ENCODE results near the gene IVL. TPM values are rescaled to one million over a fixed set of nuclear protein-coding genes. Genes with fewer than 3 reads are reported as not detected.

The IVL gene
- polyA plus RNA-seq (ENCODE audit: insufficient read length in 3 of 3): under 1 TPM in 2 of 3 donors, not detected in 1; 0.09 to 0.16 TPM
- long read RNA-seq, donor 1: 0 reads
- long read RNA-seq, donor 2: 0 reads
- long read RNA-seq, donor 3: 0 reads
- long read RNA-seq, donor 4: 0 reads
- long read RNA-seq, donor 5: 0 reads
- long read RNA-seq, donor 6: 0 reads
- long read RNA-seq, donor 7: 0 reads
- long read RNA-seq, donor 8: 0 reads
- long read RNA-seq, donor 9: 0 reads
- long read RNA-seq, donor 10: 0 reads
- long read RNA-seq, donor 11: 0 reads
- long read RNA-seq, donor 12: 0 reads
- long read RNA-seq, donor 13: 0 reads
- long read RNA-seq, donor 14: 0 reads
- long read RNA-seq, donor 15: 0 reads
- long read RNA-seq, donor 16, partial matches to known transcripts: 0 of 1 reads
- long read RNA-seq, donor 16, other reads (novel, unspliced or antisense): 0 of 1 reads

- no peak for DNase-seq (ENCODE audit: extremely low read depth in 1 of 11, low read depth in 9 of 11, low spot score in 4 of 11)
Measured at GRCh38 chr1:152907686-152908601, at the start of gene IVL. Gene IVL, plus strand, starts transcription at chr1:152908546. Its CDS starts 1,252 bp downstream, at chr1:152909798.

GRCh38 chr1:152859696-152860095 is 48.6 kb upstream of the IVL start, which contains the start of gene LCE7A:
Gene LCE7A, plus strand, starts transcription at chr1:152859996. Its CDS starts 702 bp downstream, at chr1:152860698.
- no peak for DNase-seq (ENCODE audit: extremely low read depth in 1 of 11, low read depth in 9 of 11, low spot score in 4 of 11)

GRCh38 chr1:152860129-152860528 is 48.2 kb upstream of the IVL start:
- no peak for DNase-seq (ENCODE audit: extremely low read depth in 1 of 11, low read depth in 9 of 11, low spot score in 4 of 11)

GRCh38 chr1:152861374-152861773 is 47.0 kb upstream of the IVL start:
- DNase-seq (ENCODE audit: extremely low read depth in 1 of 11, low read depth in 9 of 11, low spot score in 4 of 11): no peak

GRCh38 chr1:152864443-152864842 is 43.9 kb upstream of the IVL start:
- no peak for DNase-seq (ENCODE audit: extremely low read depth in 1 of 11, low read depth in 9 of 11, low spot score in 4 of 11)

GRCh38 chr1:152866321-152866720 is 42.0 kb upstream of the IVL start:
- DNase-seq (ENCODE audit: extremely low read depth in 1 of 11, low read depth in 9 of 11, low spot score in 4 of 11): no peak

GRCh38 chr1:152869808-152870419 is 38.4 kb upstream of the IVL start:
- DNase-seq (ENCODE audit: extremely low read depth in 1 of 11, low read depth in 9 of 11, low spot score in 4 of 11): peak; percentile 17 to 58 (median 43)

- peak in 3 of 11 donors; percentile 1 to 9 (median 8) for DNase-seq (ENCODE audit: extremely low read depth in 1 of 11, low read depth in 9 of 11, low spot score in 4 of 11)
Measured at GRCh38 chr1:152870831-152871730, 37.3 kb upstream of the IVL start.

- DNase-seq (ENCODE audit: extremely low read depth in 1 of 11, low read depth in 9 of 11, low spot score in 4 of 11): no peak
Measured at GRCh38 chr1:152871731-152872126, 36.6 kb upstream of the IVL start.

- no peak for DNase-seq (ENCODE audit: extremely low read depth in 1 of 11, low read depth in 9 of 11, low spot score in 4 of 11)
Measured at GRCh38 chr1:152873495-152873894, 34.9 kb upstream of the IVL start.

- DNase-seq (ENCODE audit: extremely low read depth in 1 of 11, low read depth in 9 of 11, low spot score in 4 of 11): no peak
Measured at GRCh38 chr1:152876827-152877226, 31.5 kb upstream of the IVL start.

GRCh38 chr1:152878042-152878441 is 30.3 kb upstream of the IVL start, which contains the start of gene SMCP:
Gene SMCP, plus strand, starts transcription at chr1:152878322. Its CDS starts 6,101 bp downstream, at chr1:152884423.
- no peak for DNase-seq (ENCODE audit: extremely low read depth in 1 of 11, low read depth in 9 of 11, low spot score in 4 of 11)

GRCh38 chr1:152879559-152880198 is 28.7 kb upstream of the IVL start:
- DNase-seq (ENCODE audit: extremely low read depth in 1 of 11, low read depth in 9 of 11, low spot score in 4 of 11): no peak

- no peak for DNase-seq (ENCODE audit: extremely low read depth in 1 of 11, low read depth in 9 of 11, low spot score in 4 of 11)
Measured at GRCh38 chr1:152880316-152880715, 28.0 kb upstream of the IVL start.

- no peak for DNase-seq (ENCODE audit: extremely low read depth in 1 of 11, low read depth in 9 of 11, low spot score in 4 of 11)
Measured at GRCh38 chr1:152880907-152881306, 27.4 kb upstream of the IVL start.

GRCh38 chr1:152884085-152884484 is 24.3 kb upstream of the IVL start:
- no peak for DNase-seq (ENCODE audit: extremely low read depth in 1 of 11, low read depth in 9 of 11, low spot score in 4 of 11)

GRCh38 chr1:152884506-152884905 is 23.8 kb upstream of the IVL start:
- DNase-seq (ENCODE audit: extremely low read depth in 1 of 11, low read depth in 9 of 11, low spot score in 4 of 11): no peak
